Umbilical cord (tissue), 2 donors: ENCODE measurements around the gene TMEM201. TPM values are rescaled to one million over a fixed set of nuclear protein-coding genes. Genes with fewer than 3 reads are reported as not detected.

Experiments
- DNase-seq: peaks from one replicate; pipeline ENCODE4 v3.0.0-alpha.2; 2015; ENCODE audit warnings: low spot score
- total RNA-seq: library from RNA; depleted of rRNA; stranded (reverse); fragments of >200 nt; gene quantifications from one replicate; pipeline ENCODE4 v1.2.3, GENCODE V29; 2014; ENCODE audit warnings: low replicate concordance; ENCODE audit not compliant: insufficient read depth

The TMEM201 gene
- total RNA-seq, 1 donor from 2014 or later: 3.6 TPM

DNA sequence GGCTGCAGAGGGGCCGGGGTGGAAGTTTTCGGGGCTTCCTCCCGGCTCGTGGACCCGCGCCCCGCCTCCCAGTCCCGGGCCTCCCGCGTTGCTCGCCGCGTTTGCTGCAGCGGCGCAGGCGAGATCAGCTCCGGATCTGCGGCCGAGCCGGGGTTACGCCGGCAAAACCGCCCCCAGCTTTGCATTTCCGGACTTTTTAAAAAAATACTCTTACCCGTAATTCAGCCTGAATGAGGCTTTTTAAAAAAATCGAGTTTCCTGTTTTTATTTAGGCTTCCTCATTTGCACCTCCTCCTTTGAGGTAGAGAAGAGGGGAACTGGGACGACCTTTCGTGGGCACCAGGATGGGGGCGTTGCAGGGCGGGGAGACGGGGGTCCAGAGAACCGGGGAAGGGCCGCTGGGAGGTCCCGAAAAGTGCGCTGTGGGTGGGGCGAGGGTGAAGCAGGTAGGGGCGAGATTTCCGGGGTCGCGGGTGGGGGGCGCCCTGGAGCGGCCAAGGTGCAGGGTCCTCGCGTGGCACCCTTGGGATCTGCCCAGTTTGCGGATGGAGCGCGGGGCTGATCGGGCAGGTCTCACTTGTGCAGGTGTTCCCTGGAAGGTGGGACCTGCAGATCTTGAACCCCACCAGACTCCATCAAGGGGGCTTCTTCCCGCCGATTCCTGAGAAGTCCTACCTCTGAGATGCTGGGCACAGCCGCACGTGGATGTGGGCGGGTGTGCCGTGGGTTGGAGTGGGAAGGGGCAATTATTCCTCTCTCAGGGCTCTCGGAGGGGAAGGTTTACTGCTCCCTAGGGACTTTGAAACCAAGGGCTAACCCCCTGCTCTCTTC is 63.9 kb downstream of the TMEM201 start:
- no peak for DNase-seq

DNA sequence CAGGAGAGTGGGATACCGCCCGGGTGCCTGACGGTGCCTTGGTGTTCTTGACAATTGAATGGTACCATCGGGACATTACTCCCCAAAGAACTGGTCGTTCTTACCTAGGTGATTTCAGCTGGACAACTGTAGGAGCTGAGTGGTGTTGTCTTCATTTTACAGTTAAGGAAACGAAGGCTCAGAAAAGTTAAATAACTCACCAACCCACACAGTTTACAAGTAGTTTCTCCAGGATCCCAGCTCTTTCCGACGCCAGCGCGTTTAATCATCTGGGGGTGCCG is 64.4 kb downstream of the TMEM201 start:
- no peak for DNase-seq

- DNase-seq: no peak
These were observed 64.9 kb downstream of the TMEM201 start for GRCh38 chr1:9653491-9654050.

DNA sequence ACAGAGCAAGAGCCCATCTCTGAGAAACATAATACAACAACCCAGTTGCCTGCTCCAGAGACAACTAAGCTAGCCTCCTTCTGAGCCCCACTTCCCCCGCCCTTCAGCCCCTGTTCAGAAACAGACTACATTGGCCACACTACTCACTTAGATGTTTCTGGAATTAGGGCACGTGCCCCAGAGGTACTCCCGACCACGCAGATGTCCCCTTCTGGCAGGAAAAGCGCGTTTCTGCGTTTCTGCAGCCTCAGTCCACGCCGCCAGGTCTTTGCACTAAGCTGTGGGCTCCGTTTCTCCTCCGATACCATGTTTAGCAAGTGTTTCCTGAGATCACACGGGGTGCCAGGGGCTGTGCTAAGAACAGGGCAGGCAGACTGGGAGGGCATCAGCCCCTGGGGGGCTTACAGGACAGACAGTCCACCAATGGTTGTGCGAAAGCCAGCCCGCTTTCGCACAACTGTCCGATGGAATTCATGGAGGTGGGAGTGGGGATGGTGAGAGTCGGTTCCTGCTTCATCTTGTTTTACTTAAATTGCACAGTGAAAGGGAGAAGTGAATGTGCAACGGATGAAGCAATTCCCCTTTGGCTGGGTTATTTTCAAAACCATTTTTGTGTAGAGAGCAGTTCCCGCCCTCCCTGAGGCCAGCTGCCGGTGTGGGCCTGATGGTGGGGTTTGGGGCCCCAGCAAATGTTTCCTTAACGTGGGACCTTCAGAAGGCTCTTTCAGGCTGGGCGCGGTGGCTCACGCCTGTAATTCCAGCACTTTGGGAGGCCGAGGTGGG is 65.5 kb downstream of the TMEM201 start:
- DNase-seq: peak; percentile 26

GRCh38 chr1:9654834-9655723 is 66.4 kb downstream of the TMEM201 start:
- DNase-seq: no peak

DNA sequence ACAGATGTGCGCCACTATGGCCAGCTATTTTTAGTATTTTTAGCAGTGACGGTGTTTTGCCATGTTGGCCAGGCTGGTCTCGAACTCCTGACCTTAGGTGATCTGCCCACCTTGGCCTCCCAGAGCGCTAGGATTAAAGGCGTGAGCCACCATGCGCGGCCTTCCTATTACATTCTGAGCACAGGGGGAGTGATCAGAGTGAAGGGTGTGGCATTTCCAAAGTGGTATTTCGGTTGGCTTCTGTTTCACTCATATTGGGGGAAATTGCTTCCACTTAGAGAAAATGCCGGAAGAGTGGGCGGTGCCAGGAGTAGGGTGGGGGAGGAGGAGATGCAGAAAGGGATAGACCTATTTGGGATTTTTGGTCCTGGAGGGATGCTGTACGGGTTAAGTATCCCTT is 67.1 kb downstream of the TMEM201 start:
- DNase-seq: no peak

DNA sequence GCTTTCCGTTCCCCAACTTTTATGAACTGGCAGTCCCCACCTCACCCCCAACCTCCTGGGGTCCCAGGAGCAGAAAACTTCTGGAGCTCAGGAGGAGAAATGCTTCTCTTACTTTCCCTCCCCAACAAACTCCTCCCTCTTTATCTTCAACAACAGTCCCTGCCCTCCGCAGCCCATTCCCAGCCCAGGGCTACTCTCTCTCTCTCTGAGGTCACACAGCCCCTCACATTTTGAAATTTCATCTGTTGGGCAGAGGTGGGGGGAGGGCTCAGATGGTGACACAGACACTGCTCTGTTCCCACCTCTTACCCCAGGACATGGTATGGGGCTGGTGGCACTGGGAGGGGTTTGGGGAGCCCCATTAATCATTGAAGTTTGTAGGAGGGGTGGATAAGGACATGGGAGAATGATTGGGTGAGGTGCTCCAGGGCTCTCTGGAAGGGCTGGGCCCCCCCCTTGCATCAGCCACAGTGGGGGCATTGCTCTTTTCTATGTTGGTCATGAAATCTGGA is 68.9 kb downstream of the TMEM201 start:
- no peak for DNase-seq

DNA sequence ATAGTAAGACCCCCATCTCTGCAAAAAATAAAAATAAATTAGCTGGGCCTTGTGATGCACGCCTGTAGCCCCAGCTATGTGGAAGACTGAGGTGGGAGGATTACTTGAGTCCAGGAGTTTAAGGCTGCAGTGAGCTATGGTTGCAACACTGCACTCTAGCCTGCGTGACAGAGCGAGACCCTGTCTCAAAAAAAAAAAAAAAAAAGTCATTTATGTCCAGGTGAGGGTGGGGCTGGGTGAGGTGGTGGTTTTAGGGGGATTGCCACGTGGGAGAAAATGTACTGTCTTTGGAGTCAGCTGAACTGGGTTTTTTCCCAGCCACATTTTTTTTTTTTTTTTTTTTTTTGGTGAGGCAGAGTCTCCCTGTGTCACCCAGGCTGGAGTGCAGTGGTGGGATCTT is 69.5 kb downstream of the TMEM201 start:
- no peak for DNase-seq

DNA sequence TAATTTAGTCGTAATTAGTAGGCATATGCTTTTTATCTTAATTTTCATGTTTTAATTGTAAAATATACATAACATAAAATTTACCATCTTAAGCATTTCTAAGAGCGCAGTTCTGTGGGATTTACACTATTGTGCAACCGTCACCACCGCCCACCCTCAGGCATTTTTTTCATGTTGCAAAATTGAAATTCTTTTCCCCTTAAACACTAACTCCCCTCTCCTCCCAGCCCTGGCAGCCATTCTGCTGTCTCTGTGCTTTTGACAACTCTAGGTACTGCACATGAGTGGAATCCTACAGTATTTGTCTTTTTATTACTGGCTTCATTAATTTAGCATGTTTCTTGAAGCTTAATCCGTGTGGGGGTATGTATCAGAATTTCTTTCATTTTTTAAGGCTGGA is 70.6 kb downstream of the TMEM201 start:
- peak; percentile 67 for DNase-seq

DNA sequence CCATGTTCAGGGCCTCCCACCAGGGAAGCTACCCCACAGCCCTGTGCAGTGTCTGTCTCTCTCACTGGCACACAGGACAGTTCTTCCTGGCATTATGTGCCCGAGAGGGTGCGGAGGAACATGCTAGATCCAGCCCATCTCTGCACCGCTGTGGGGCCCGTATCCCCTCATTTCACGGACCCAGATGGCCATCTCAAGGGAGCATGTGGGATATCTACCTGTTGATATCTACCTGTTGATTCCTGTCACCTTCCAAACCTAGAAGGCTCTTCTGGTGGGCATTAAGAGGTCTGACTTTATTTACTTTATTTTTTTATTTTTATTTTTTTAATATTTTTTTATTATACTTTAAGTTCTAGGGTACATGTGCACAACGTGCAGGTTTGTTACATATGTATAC is 74.5 kb downstream of the TMEM201 start:
- no peak for DNase-seq

Other genes with a start within 250 kb of the TMEM201 start
- gene SLC25A33, start 49.4 kb upstream of the TMEM201 start, total RNA-seq: 6.0 TPM
- gene PIK3CD, start 62.8 kb downstream of the TMEM201 start, total RNA-seq: 6.0 TPM
- gene CLSTN1, start 235.1 kb downstream of the TMEM201 start, total RNA-seq: 92.0 TPM